ENCODE results near the gene FRMD4A. TPM values are rescaled to one million over a fixed set of nuclear protein-coding genes. Genes with fewer than 3 reads are reported as not detected.

The FRMD4A gene
- total and polyA plus RNA-seq, 3 donors from 2014 or later = 15.0 to 20.8 (median 18.7) TPM

GRCh38 chr10:13665516-13666262 is 665.0 kb downstream of the FRMD4A start:
- H3K36me3 ChIP-seq (ENCODE audit: low read depth, missing control alignments) = no peaks in the 10 kb centered on the region

DNA sequence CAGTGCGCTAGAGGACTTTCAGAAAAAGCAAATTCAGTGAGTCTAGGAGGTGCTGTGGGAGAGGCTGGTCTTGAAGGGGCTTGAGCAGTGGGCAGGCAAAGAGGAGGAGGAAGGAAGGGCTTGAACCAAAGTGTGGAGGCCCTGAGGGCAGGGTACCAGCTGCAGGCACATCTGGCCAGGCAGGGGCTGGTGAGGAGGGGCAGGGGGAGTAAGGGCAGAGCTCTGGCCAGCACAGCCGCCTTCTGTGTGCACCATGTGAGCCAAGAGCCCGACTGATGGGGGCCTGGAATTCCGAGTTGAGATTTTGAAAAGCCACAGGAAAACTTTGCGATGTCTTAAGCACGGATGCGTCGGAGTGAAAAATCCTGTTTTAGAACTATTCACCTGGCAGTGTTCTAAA is 669.5 kb downstream of the FRMD4A start:
- no peaks in the 10 kb centered on the region for H3K27me3 ChIP-seq
- H3K4me3 ChIP-seq = no peak overlapping the region
- no peaks in the 10 kb centered on the region for H3K4me1 ChIP-seq
- intact Hi-C loops (cut with DNase I; ENCODE audit: low total_unique reads) = no loop called here
- H3K9me3 ChIP-seq = no peaks in the 10 kb centered on the region
- no peak overlapping the region for H3K27ac ChIP-seq
- no peaks in the 10 kb centered on the region for H3K36me3 ChIP-seq (ENCODE audit: low read depth, missing control alignments)
- WGBS, 2 donors = 77% methylated on average over 8 of the region's 8 CpGs
- TF ChIP-seq, protein P1, sequence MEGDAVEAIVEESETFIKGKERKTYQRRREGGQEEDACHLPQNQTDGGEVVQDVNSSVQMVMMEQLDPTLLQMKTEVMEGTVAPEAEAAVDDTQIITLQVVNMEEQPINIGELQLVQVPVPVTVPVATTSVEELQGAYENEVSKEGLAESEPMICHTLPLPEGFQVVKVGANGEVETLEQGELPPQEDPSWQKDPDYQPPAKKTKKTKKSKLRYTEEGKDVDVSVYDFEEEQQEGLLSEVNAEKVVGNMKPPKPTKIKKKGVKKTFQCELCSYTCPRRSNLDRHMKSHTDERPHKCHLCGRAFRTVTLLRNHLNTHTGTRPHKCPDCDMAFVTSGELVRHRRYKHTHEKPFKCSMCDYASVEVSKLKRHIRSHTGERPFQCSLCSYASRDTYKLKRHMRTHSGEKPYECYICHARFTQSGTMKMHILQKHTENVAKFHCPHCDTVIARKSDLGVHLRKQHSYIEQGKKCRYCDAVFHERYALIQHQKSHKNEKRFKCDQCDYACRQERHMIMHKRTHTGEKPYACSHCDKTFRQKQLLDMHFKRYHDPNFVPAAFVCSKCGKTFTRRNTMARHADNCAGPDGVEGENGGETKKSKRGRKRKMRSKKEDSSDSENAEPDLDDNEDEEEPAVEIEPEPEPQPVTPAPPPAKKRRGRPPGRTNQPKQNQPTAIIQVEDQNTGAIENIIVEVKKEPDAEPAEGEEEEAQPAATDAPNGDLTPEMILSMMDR (IDR thresholded peaks at IDR 0.05) = no peak
- no peak for TF ChIP-seq POLR2A (IDR thresholded peaks at IDR 0.05)
- no peak for DNase-seq

More at GRCh38 chr10:13665516-13666262, 665.0 kb downstream of the FRMD4A start:
- intact Hi-C loops (cut with DNase I; ENCODE audit: low total_unique reads) = no loop called here
- no peak overlapping the region for H3K27ac ChIP-seq
- TF ChIP-seq, protein P1 (IDR thresholded peaks at IDR 0.05) = no peak
- TF ChIP-seq POLR2A (IDR thresholded peaks at IDR 0.05) = no peak
- 94 to 96% methylated on average over 17 to 20 of the region's 20 CpGs for WGBS, 2 donors
- H3K4me3 ChIP-seq = no peak overlapping the region
- H3K4me1 ChIP-seq = peaks cover 4% of the 10 kb centered on the region
- no peaks in the 10 kb centered on the region for H3K27me3 ChIP-seq
- no peaks in the 10 kb centered on the region for H3K9me3 ChIP-seq
- no peak for DNase-seq

- Histone ChIP-seq H3K27me3 (no peaks in the 10 kb centered on the region), H3K36me3 (ENCODE audit: low read depth, missing control alignments) (no peaks in the 10 kb centered on the region), H3K27ac (no peak overlapping the region), H3K9me3 (no peaks in the 10 kb centered on the region), H3K4me1 (no peaks in the 10 kb centered on the region), H3K4me3 (no peak overlapping the region)
- 69 to 73% methylated on average over 7 of the region's 7 CpGs for WGBS, 2 donors
- no peak for DNase-seq
- intact Hi-C loops (cut with DNase I; ENCODE audit: low total_unique reads) = no loop called here
- TF ChIP-seq, protein P1 (IDR thresholded peaks at IDR 0.05) = no peak
- no peak for TF ChIP-seq POLR2A (IDR thresholded peaks at IDR 0.05)
These were observed 670.2 kb downstream of the FRMD4A start for GRCh38 chr10:13660551-13660920.

DNA sequence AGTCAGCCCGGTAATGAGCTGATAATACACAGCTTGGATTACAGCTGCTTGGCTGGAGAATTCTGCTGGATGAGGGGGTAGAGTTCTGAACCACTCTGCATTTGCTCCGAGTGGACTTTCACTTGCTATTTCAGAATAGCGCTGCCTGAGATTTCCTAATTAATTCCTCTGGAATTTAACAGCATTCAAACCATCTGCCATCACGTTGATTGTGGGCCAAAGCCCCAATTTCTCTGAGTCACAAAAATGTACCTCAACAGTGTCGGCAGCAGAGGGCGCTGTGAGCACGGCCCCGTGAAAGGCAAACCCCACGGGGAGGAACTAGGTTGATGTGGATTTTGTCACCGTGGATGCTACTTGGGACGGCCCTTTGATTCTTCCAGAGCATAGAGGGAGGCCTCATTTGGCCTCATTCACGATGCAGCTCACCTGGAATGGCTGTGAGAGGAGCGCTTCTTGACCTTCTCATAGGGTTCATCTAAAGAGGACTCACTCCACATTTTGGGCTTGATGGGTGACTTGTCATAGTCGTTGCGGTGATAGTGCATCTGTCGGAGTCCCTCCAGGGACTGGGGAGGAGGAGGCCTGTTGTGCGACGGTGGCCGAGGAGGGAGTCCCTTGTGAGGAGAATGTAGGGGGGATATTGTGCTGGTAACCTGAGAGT is 670.7 kb downstream of the FRMD4A start:
- Histone ChIP-seq H3K36me3 (ENCODE audit: low read depth, missing control alignments) (no peaks in the 10 kb centered on the region), H3K4me1 (no peaks in the 10 kb centered on the region), H3K27me3 (no peaks in the 10 kb centered on the region), H3K9me3 (no peaks in the 10 kb centered on the region), H3K4me3 (no peak overlapping the region), H3K27ac (no peak overlapping the region)
- 36 to 40% methylated on average over 19 of the region's 19 CpGs for WGBS, 2 donors
- DNase-seq = peak; percentile 71
- intact Hi-C loops (cut with DNase I; ENCODE audit: low total_unique reads) = loop anchor here (5.0 kb wide), 1 partner anchor 117 kb away; no protein-coding TSS in a partner anchor
- no peak for TF ChIP-seq POLR2A (IDR thresholded peaks at IDR 0.05)
- TF ChIP-seq, protein P1 (IDR thresholded peaks at IDR 0.05) = peak; percentile 72 to 87 (median 84)

All from testis (tissue), 3 donors.